Lower leg skin (tissue), 3 donors: Measurements from ENCODE around the gene SH3BP5.

Experiments used
- POLR2A ChIP-seq, 2 donors: fragments of 450-650 bp; IDR thresholded peaks; one replicate each; pipeline ENCODE4 v1.6.1; 2016 to 2017; ENCODE audit warnings: antibody characterized with exemption in 2 of 2, mild to moderate bottlenecking in 1 of 2, moderate library complexity in 1 of 2
- TF ChIP-seq, protein P1 (sequence below), 3 donors: fragments of 450-650 bp; IDR thresholded peaks; one replicate each; pipeline ENCODE4 v1.5.1; 2016; ENCODE audit warnings: antibody characterized with exemption in 3 of 3, mild to moderate bottlenecking in 3 of 3, moderate library complexity in 2 of 3

DNA sequence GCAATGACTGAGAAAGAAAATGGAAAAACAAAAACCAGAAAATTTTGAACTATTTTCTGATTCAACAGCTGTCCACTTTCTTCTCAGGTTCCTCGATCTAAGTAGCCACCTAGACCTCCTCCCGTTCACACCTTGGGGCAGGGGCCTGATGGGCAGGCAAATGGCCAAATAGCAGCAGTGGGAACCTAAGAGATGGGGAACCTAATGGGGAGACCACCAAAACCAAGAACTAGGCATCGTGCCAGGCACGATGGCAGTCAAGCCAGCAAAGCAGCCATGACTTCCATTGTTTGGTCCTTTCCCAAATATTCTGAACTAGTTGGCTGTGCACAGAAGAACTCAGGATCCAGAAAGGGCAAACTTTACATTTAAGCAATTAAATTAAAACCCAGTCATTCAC is 69.3 kb downstream of the SH3BP5 start:
- TF ChIP-seq, protein P1, sequence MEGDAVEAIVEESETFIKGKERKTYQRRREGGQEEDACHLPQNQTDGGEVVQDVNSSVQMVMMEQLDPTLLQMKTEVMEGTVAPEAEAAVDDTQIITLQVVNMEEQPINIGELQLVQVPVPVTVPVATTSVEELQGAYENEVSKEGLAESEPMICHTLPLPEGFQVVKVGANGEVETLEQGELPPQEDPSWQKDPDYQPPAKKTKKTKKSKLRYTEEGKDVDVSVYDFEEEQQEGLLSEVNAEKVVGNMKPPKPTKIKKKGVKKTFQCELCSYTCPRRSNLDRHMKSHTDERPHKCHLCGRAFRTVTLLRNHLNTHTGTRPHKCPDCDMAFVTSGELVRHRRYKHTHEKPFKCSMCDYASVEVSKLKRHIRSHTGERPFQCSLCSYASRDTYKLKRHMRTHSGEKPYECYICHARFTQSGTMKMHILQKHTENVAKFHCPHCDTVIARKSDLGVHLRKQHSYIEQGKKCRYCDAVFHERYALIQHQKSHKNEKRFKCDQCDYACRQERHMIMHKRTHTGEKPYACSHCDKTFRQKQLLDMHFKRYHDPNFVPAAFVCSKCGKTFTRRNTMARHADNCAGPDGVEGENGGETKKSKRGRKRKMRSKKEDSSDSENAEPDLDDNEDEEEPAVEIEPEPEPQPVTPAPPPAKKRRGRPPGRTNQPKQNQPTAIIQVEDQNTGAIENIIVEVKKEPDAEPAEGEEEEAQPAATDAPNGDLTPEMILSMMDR (IDR thresholded peaks at IDR 0.05) = no peak
- TF ChIP-seq POLR2A (IDR thresholded peaks at IDR 0.05) = no peak
